Measurements from ENCODE around the gene UTS2. TPM values are rescaled to one million over a fixed set of nuclear protein-coding genes. Genes with fewer than 3 reads are reported as not detected.

Gene UTS2
- 0.54 TPM for total RNA-seq (2013)
- polyA plus RNA-seq, result under 1 TPM in 1 of 3 donors, not detected in 2; 0.11 TPM
- polyA minus RNA-seq, result not detected in 2 replicates
- total RNA-seq, result 0 to 20.5 (median 0.45) reads per million in 11 experiments

GRCh38 chr1:7852804-7853683, at the start of gene UTS2:
TSS of gene UTS2 (minus strand) at chr1:7853065. CDS start at chr1:7853003, 62 bp downstream.
- Mint-ChIP-seq H3K36me3 (no peaks in the 10 kb centered on the region), H3K27me3 (ENCODE audit: low read depth in 3 of 3) (peaks cover 2 to 14% (median 10%) of the 10 kb centered on the region in 3 donors), H3K27ac (no peak within 1 kb of the TSS), H3K4me1 (peaks cover 5% of the 10 kb centered on the region), H3K9me3 (peaks cover 0 to 2% (median 0%) of the 10 kb centered on the region in 7 donors), H3K4me3 (no peak within 1 kb of the TSS)
- no peaks in the 10 kb centered on the region for H4K20me1 ChIP-seq (ENCODE audit: insufficient read depth, low read length)
- no peaks in the 10 kb centered on the region for H3K27me3 ChIP-seq (ENCODE audit: control insufficient read depth in 2 of 2, insufficient read depth in 2 of 2, low read length in 2 of 2)
- DNase-seq, result no peak
- intact Hi-C loops (cut with micrococcal nuclease), result no loop called here
- H3K36me3 ChIP-seq (replicated peaks in 1 of 2; ENCODE audit: control insufficient read depth in 1 of 2, insufficient read depth in 2 of 2, low read length in 2 of 2), result no peaks in the 10 kb centered on the region
- TF ChIP-seq CTCF (IDR thresholded peaks at IDR 0.05), result no peak
- 73% methylated on average over 4 of the region's 10 CpGs for WGBS (ENCODE audit: insufficient coverage)
- H3K4me3 ChIP-seq (replicated peaks in 1 of 3; ENCODE audit: low read depth in 2 of 3, low read length in 3 of 3), result no peak within 1 kb of the TSS
- no peak within 1 kb of the TSS for H3K4me2 ChIP-seq (replicated peaks; ENCODE audit: extremely low read depth, low read length, poor library complexity, severe bottlenecking)
- H3K79me2 ChIP-seq (ENCODE audit: insufficient read depth, low read length), result no peaks in the 10 kb centered on the region
- no peak within 1 kb of the TSS for H2AFZ ChIP-seq (ENCODE audit: insufficient read depth, low read depth, low read length, poor library complexity, severe bottlenecking)
- H3K9ac ChIP-seq (ENCODE audit: insufficient read depth, low read length, poor library complexity, severe bottlenecking), result no peak within 1 kb of the TSS
- H3K27ac ChIP-seq (ENCODE audit: low read depth in 1 of 2, low read length in 2 of 2), result no peak within 1 kb of the TSS
- no peaks in the 10 kb centered on the region for H3K9me3 ChIP-seq (replicated peaks in 1 of 2; ENCODE audit: control insufficient read depth in 1 of 2, insufficient read depth in 1 of 2, low read length in 2 of 2)
- peaks cover 4 to 10% of the 10 kb centered on the region in 2 donors for H3K4me1 ChIP-seq (ENCODE audit: control insufficient read depth in 1 of 2, insufficient read depth in 2 of 2, low read length in 2 of 2)

DNA sequence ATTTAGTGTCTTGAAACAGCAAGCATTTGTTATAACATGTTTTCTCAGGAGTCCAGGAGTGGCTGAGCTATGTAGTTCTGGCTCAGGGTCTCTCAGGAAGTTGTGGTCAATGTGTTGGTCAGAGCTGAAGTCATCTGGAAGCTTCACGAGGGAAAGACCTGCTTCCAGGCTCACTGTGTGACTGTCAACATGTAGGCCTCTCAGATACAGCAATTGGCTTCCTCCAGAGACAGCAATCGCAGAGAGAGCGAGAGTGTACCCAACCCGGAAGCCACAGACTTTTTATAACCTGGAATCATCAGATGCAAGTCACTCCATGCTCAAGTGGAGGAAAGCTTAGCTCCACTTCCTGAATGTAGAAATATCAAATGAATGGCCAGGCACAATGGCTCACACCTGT, 46.9 kb upstream of the UTS2 start:
- Mint-ChIP-seq H3K9me3 (peaks cover 0 to 3% (median 0%) of the 10 kb centered on the region in 7 donors), H3K4me1 (peaks cover 17% of the 10 kb centered on the region), H3K36me3 (no peaks in the 10 kb centered on the region), H3K27me3 (ENCODE audit: low read depth in 3 of 3) (peaks cover 3 to 9% (median 7%) of the 10 kb centered on the region in 3 donors), H3K4me3 (no peak overlapping the region), H3K27ac (peak overlapping the region in 3 of 7 donors; percentile 31 to 62 (median 52))
- H3K4me1 ChIP-seq (ENCODE audit: control insufficient read depth in 1 of 2, insufficient read depth in 2 of 2, low read length in 2 of 2), result peaks cover 5 to 10% of the 10 kb centered on the region in 2 donors
- intact Hi-C loops (cut with micrococcal nuclease), result loop anchor here (5.0 to 10.0 kb wide), 2 partner anchors 92 to 235 kb away; no protein-coding TSS in a partner anchor
- no peak for TF ChIP-seq CTCF (IDR thresholded peaks at IDR 0.05)
- no peak overlapping the region for H3K4me2 ChIP-seq (replicated peaks; ENCODE audit: extremely low read depth, low read length, poor library complexity, severe bottlenecking)
- no peaks in the 10 kb centered on the region for H3K36me3 ChIP-seq (replicated peaks in 1 of 2; ENCODE audit: control insufficient read depth in 1 of 2, insufficient read depth in 2 of 2, low read length in 2 of 2)
- no peak overlapping the region for H3K27ac ChIP-seq (ENCODE audit: low read depth in 1 of 2, low read length in 2 of 2)
- no peak overlapping the region for H3K9ac ChIP-seq (ENCODE audit: insufficient read depth, low read length, poor library complexity, severe bottlenecking)
- 6% methylated on average over 4 of the region's 4 CpGs for whole genome bisulfite sequencing (ENCODE audit: insufficient coverage)
- no peak overlapping the region for H3K4me3 ChIP-seq (replicated peaks in 1 of 3; ENCODE audit: low read depth in 2 of 3, low read length in 3 of 3)
- no peaks in the 10 kb centered on the region for H4K20me1 ChIP-seq (ENCODE audit: insufficient read depth, low read length)
- peak overlapping the region; percentile 54 for H2AFZ ChIP-seq (ENCODE audit: insufficient read depth, low read depth, low read length, poor library complexity, severe bottlenecking)
- H3K9me3 ChIP-seq (replicated peaks in 1 of 2; ENCODE audit: control insufficient read depth in 1 of 2, insufficient read depth in 1 of 2, low read length in 2 of 2), result no peaks in the 10 kb centered on the region
- H3K79me2 ChIP-seq (ENCODE audit: insufficient read depth, low read length), result no peaks in the 10 kb centered on the region
- DNase-seq, result peak in 1 of 3 donors; percentile 24
- no peaks in the 10 kb centered on the region for H3K27me3 ChIP-seq (ENCODE audit: control insufficient read depth in 2 of 2, insufficient read depth in 2 of 2, low read length in 2 of 2)
